ENCODE measurements around the gene ORAI3. TPM values are rescaled to one million over a fixed set of nuclear protein-coding genes. Genes with fewer than 3 reads are reported as not detected.

Gene ORAI3
- total and polyA plus RNA-seq, 2 experiments from 2014 or later, result 31.6 to 36.1 TPM

DNA sequence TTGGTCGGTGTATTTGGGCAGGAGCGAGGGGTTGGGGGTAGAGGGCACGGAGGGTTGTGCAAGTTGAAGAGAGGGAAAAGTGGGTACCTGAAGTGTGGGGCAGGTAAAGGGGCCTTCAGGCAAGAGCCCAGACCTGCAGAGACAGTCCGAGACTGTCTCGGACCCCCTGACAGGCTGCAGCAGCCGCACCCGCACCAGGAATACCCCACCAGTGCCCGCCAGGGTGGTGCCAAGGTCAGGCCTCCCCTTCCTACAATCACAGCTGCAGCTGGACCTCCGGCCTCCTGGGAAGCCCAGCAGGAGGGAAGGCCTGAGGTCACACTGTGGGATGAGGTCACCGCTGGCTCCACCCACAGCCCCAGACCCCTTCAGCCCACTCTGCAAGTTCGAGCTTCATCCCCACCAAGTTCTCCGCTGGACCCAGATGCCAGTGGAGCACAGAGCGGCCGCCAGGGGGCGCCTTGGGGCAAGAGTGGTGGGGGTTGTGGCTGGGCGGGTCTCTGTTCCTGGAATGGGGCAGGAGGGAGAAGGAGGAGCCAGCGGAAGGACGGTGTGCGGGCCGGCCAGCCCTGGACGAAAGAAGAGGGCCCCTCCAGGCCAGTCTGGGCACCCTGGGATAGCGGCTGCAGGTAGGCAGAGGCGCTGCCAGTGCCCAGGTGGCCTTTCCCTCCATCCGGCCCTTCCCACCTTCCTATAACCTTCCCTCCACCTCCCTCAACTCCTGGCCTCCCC, 36.0 kb downstream of the ORAI3 start, which contains the start of gene HSD3B7:
Gene HSD3B7, plus strand, starts transcription at position 539 of the 732 bp plus-strand sequence. CDS start 452 bp downstream, outside the sequence.
- Histone ChIP-seq H3K4me3 (peak within 1 kb of the TSS; percentile 73), H3K9me3 (ENCODE audit: low read depth) (no peaks in the 10 kb centered on the region), H3K4me1 (ENCODE audit: insufficient read depth) (peaks cover 19% of the 10 kb centered on the region), H3K27ac (peak within 1 kb of the TSS; percentile 36), H3K9me2 (ENCODE audit: insufficient read depth) (no peaks in the 10 kb centered on the region), H2AFZ (peak within 1 kb of the TSS; percentile 57), H3K4me2 (ENCODE audit: unreplicated experiment) (peak within 1 kb of the TSS; percentile 77), H3K27me3 (replicated peaks; ENCODE audit: insufficient read depth) (no peaks in the 10 kb centered on the region), H3K36me3 (ENCODE audit: low read depth) (0 out of 2 replicates have a peak, but pooled peaks cover 3% of the 10 kb centered on the region), H3F3A (ENCODE audit: insufficient read depth) (peaks cover 13% of the 10 kb centered on the region), H4K20me1 (ENCODE audit: insufficient read depth) (no peaks in the 10 kb centered on the region), H3K79me2 (ENCODE audit: insufficient read depth) (no peaks in the 10 kb centered on the region), H3K9ac (peak within 1 kb of the TSS; percentile 80)
- TF ChIP-seq EZH2phosphoT487 (IDR thresholded peaks at IDR 0.05; ENCODE audit: insufficient read depth, low read depth), result no peak
- no peak for TF ChIP-seq EZH2 (IDR thresholded peaks at IDR 0.05; ENCODE audit: insufficient read depth, poor library complexity, severe bottlenecking)
- in situ Hi-C loops (cut with MboI), result loop anchor here (25.0 kb wide), 1 partner anchor 452 kb away; the partner anchor contains the start of genes COX6A2 and ZNF843
- peak; percentile 89 for DNase-seq
- 20 to 35% methylated on average over 16 to 21 of the region's 24 CpGs for WGBS, 2 experiments (ENCODE audit: low coverage in 1 of 2, low lambda C conversion rate in 2 of 2, missing lambda C conversion rate in 2 of 2)

DNA sequence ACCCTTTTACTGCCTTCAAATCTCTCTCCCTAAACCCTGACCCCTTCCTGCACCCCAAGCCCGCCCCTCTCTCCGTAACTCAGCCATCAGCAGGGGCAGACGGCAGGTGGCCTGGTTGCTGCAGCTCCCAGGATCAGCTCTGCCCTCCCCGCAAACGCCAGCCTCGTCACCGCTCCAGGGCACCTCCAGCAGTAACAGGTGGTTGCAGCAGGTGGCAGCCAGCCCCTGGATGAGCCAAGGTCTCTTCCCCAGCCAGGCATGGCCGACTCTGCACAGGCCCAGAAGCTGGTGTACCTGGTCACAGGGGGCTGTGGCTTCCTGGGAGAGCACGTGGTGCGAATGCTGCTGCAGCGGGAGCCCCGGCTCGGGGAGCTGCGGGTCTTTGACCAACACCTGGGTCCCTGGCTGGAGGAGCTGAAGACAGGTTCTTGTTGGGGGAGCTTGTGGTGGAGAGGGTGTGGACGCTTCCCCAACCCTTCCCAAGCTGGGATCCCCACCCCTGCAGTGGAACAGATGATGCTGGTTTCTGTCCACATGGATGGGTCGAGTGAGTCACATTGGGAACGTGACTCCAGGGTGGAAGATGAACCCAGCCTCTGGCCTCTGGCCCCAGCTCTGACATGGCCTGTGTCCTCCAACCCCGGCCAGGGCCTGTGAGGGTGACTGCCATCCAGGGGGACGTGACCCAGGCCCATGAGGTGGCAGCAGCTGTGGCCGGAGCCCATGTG, 36.7 kb downstream of the ORAI3 start:
- H3K4me3 ChIP-seq, result peak overlapping the region; percentile 73
- peaks cover 13% of the 10 kb centered on the region for H3F3A ChIP-seq (ENCODE audit: insufficient read depth)
- 0 out of 2 replicates have a peak, but pooled peaks cover 3% of the 10 kb centered on the region for H3K36me3 ChIP-seq (ENCODE audit: low read depth)
- H3K9ac ChIP-seq, result peak overlapping the region; percentile 80
- peak; percentile 81 for DNase-seq
- peak overlapping the region; percentile 77 for H3K4me2 ChIP-seq (ENCODE audit: unreplicated experiment)
- no peaks in the 10 kb centered on the region for H3K27me3 ChIP-seq (replicated peaks; ENCODE audit: insufficient read depth)
- TF ChIP-seq EZH2phosphoT487 (IDR thresholded peaks at IDR 0.05; ENCODE audit: insufficient read depth, low read depth), result no peak
- no peak for TF ChIP-seq EZH2 (IDR thresholded peaks at IDR 0.05; ENCODE audit: insufficient read depth, poor library complexity, severe bottlenecking)
- no peaks in the 10 kb centered on the region for H4K20me1 ChIP-seq (ENCODE audit: insufficient read depth)
- in situ Hi-C loops (cut with MboI), result loop anchor here (25.0 kb wide), 1 partner anchor 452 kb away; the partner anchor contains the start of genes COX6A2 and ZNF843
- H3K9me2 ChIP-seq (ENCODE audit: insufficient read depth), result no peaks in the 10 kb centered on the region
- peaks cover 19% of the 10 kb centered on the region for H3K4me1 ChIP-seq (ENCODE audit: insufficient read depth)
- WGBS, 2 experiments (ENCODE audit: low coverage in 1 of 2, low lambda C conversion rate in 2 of 2, missing lambda C conversion rate in 2 of 2), result 13 to 16% methylated on average over 19 to 20 of the region's 20 CpGs
- peak overlapping the region; percentile 36 for H3K27ac ChIP-seq
- no peaks in the 10 kb centered on the region for H3K9me3 ChIP-seq (ENCODE audit: low read depth)
- H3K79me2 ChIP-seq (ENCODE audit: insufficient read depth), result no peaks in the 10 kb centered on the region
- peak overlapping the region; percentile 57 for H2AFZ ChIP-seq

DNA sequence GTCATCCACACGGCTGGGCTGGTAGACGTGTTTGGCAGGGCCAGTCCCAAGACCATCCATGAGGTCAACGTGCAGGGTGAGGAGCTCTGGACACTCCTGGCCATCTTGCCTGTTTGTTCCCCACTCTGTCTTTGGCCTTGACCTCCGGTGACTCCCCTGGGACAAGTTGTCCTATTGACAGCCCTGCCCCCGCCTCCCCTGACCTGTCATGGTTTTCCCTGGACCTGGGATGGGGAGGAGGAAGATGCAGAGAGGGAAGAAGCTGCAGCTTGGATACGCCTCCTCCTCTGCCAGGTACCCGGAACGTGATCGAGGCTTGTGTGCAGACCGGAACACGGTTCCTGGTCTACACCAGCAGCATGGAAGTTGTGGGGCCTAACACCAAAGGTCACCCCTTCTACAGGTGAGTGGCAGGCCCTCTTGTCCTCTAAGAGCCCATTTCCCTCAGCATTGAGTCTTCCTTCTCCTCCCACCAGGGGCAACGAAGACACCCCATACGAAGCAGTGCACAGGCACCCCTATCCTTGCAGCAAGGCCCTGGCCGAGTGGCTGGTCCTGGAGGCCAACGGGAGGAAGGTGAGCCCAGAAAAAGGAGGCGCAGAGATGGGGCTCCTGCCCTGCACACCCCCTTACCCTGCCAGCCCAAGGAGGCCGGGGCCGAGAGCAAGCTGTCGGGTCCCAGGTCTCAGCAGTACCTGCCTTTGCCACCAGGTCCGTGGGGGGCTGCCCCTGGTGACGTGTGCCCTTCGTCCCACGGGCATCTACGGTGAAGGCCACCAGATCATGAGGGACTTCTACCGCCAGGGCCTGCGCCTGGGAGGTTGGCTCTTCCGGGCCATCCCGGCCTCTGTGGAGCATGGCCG, 37.5 kb downstream of the ORAI3 start:
- no peaks in the 10 kb centered on the region for H3K79me2 ChIP-seq (ENCODE audit: insufficient read depth)
- DNase-seq, result no peak
- 90 to 91% methylated on average over 29 of the region's 29 CpGs for whole genome bisulfite sequencing, 2 experiments (ENCODE audit: low coverage in 1 of 2, low lambda C conversion rate in 2 of 2, missing lambda C conversion rate in 2 of 2)
- peak overlapping the region; percentile 36 for H3K27ac ChIP-seq
- in situ Hi-C loops (cut with MboI), result loop anchor here (25.0 kb wide), 1 partner anchor 451 kb away; the partner anchor contains the start of genes COX6A2 and ZNF843
- H3F3A ChIP-seq (ENCODE audit: insufficient read depth), result peaks cover 13% of the 10 kb centered on the region
- no peaks in the 10 kb centered on the region for H3K9me2 ChIP-seq (ENCODE audit: insufficient read depth)
- H3K9me3 ChIP-seq (ENCODE audit: low read depth), result no peaks in the 10 kb centered on the region
- peak overlapping the region; percentile 73; the same call in 1 of the 2 replicates for H3K4me3 ChIP-seq
- H3K4me1 ChIP-seq (ENCODE audit: insufficient read depth), result peaks cover 19% of the 10 kb centered on the region
- H3K27me3 ChIP-seq (replicated peaks; ENCODE audit: insufficient read depth), result no peaks in the 10 kb centered on the region
- H3K4me2 ChIP-seq (ENCODE audit: unreplicated experiment), result peak overlapping the region; percentile 77
- no peaks in the 10 kb centered on the region for H4K20me1 ChIP-seq (ENCODE audit: insufficient read depth)
- TF ChIP-seq EZH2phosphoT487 (IDR thresholded peaks at IDR 0.05; ENCODE audit: insufficient read depth, low read depth), result no peak
- no peak for TF ChIP-seq EZH2 (IDR thresholded peaks at IDR 0.05; ENCODE audit: insufficient read depth, poor library complexity, severe bottlenecking)
- no peak overlapping the region for H2AFZ ChIP-seq
- H3K36me3 ChIP-seq (ENCODE audit: low read depth), result 0 out of 2 replicates have a peak, but pooled peaks cover 3% of the 10 kb centered on the region
- H3K9ac ChIP-seq, result peak overlapping the region; percentile 80

All from GM23248 (cell line).